ENCODE results near the gene TMEM135. TPM values are rescaled to one million over a fixed set of nuclear protein-coding genes. Genes with fewer than 3 reads are reported as not detected.
"Not testable (repeated sequence)": the region's sequence is repeated elsewhere in the genome, so short reads cannot be mapped to it uniquely, and the experiment has no call there.

TMEM135 gene
- total RNA-seq, 4 donors from 2014 or later: 7.9 to 38.7 (median 18.9) TPM

- no peak for TF ChIP-seq POLR2A (IDR thresholded peaks at IDR 0.05)
- TF ChIP-seq, protein P1, sequence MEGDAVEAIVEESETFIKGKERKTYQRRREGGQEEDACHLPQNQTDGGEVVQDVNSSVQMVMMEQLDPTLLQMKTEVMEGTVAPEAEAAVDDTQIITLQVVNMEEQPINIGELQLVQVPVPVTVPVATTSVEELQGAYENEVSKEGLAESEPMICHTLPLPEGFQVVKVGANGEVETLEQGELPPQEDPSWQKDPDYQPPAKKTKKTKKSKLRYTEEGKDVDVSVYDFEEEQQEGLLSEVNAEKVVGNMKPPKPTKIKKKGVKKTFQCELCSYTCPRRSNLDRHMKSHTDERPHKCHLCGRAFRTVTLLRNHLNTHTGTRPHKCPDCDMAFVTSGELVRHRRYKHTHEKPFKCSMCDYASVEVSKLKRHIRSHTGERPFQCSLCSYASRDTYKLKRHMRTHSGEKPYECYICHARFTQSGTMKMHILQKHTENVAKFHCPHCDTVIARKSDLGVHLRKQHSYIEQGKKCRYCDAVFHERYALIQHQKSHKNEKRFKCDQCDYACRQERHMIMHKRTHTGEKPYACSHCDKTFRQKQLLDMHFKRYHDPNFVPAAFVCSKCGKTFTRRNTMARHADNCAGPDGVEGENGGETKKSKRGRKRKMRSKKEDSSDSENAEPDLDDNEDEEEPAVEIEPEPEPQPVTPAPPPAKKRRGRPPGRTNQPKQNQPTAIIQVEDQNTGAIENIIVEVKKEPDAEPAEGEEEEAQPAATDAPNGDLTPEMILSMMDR (IDR thresholded peaks at IDR 0.05 in 4 of 5, conservative IDR thresholded peaks at IDR 0.05 in 1 of 5): no peak
- no peaks in the 10 kb centered on the region for H3K27me3 ChIP-seq
- in situ Hi-C loops (cut with MboI; ENCODE audit: low sequenced_read_pairs in 4 of 4): no loop called here
- no peaks in the 10 kb centered on the region for H3K36me3 ChIP-seq
- no peak for ATAC-seq
- intact Hi-C loops (cut with DNase I; ENCODE audit: low total_unique reads): no loop called here
- no peak overlapping the region for H3K27ac ChIP-seq
- no peaks in the 10 kb centered on the region for H3K4me1 ChIP-seq
- no peaks in the 10 kb centered on the region for H3K9me3 ChIP-seq
- no peak for DNase-seq
- no peak overlapping the region for H3K4me3 ChIP-seq
Observed at GRCh38 chr11:87101956-87102580, 64.3 kb downstream of the TMEM135 start.

DNA sequence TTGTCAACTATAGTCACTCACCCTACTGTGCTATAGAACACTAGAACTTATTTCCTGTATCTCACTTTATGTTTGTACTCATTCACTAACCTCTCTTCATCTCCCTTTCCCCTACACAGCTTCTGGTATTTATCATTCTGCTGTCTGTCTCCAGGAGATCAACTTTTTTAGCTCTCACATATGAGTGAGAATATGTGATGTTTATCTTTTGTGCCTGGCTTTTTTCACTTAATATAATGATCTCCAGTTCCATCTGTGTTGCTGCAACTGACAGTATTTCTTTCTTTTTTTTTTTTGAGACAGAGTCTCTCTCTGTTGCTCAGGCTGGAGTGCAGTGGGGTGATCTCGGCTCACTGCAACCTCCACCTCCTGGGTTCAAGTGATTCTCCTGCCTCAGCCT lies 68.1 kb downstream of the TMEM135 start:
- H3K4me3 ChIP-seq; H3K9me3 ChIP-seq; H3K27me3 ChIP-seq; DNase-seq; in situ Hi-C loops (cut with MboI; ENCODE audit: low sequenced_read_pairs in 4 of 4); H3K27ac ChIP-seq; H3K4me1 ChIP-seq; H3K36me3 ChIP-seq; ATAC-seq; intact Hi-C loops (cut with DNase I; ENCODE audit: low total_unique reads): not testable (repeated sequence)

DNA sequence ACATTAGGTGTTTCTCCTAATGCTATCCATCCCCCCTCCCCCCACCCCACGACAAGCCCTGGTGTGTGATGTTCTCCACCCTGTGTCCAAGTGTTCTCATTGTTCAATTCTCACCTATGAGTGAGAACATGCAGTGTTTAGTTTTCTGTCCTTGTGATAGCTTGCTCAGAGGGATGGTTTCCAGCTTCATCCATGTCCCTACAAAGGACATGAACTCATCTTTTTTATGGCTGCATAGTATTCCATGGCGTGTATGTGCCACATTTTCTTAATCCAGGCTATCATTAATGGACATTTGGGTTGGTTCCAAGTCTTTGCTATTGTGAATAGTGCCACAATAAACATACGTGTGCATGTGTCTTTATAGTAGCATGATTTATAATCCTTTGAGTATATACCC lies 69.6 kb downstream of the TMEM135 start:
- DNase-seq; in situ Hi-C loops (cut with MboI; ENCODE audit: low sequenced_read_pairs in 4 of 4); H3K4me3 ChIP-seq; ATAC-seq; H3K36me3 ChIP-seq; H3K27me3 ChIP-seq; intact Hi-C loops (cut with DNase I; ENCODE audit: low total_unique reads); H3K27ac ChIP-seq; H3K4me1 ChIP-seq; H3K9me3 ChIP-seq: not testable (repeated sequence)

DNA sequence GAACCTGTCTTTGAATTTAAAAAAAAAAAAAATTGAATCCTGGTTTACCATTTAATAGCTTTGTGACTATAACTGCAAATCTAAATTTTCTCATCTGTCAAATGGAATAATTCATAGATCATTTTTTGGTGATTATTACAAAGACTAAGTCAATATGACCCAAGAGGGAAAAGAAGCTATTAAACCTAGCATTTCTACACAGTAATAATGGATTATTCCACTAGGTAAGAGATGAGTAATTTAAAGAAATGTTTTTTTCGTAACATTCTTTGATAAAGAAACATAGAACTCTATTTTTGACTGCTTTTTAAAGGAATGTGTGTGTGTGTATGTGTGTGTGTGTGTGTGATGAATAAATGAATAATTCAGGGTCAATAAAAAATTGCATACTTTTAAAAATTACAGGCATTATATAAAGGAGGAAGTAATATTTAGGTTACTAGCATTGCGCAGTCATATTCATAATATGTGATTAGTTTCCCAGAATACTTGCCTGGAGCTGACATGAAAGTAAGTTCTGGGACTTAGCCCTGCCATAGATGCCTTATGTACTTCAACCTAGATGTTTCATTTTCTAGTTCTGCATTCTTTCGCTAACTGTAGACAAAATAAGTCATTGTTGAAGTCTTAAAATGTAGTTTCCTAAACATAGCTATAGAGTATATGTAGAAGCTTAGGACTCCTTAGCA lies 72.9 kb downstream of the TMEM135 start:
- H3K4me3 ChIP-seq: no peak overlapping the region
- intact Hi-C loops (cut with DNase I; ENCODE audit: low total_unique reads): no loop called here
- in situ Hi-C loops (cut with MboI; ENCODE audit: low sequenced_read_pairs in 4 of 4): no loop called here

GRCh38 chr11:87114093-87114492 lies 76.4 kb downstream of the TMEM135 start:
- Histone ChIP-seq H3K4me1 (peaks cover 12% of the 10 kb centered on the region in 2 donors), H3K4me3 (no peak overlapping the region), H3K27me3 (no peaks in the 10 kb centered on the region), H3K36me3 (no peaks in the 10 kb centered on the region), H3K9me3 (no peaks in the 10 kb centered on the region), H3K27ac (no peak overlapping the region)
- in situ Hi-C loops (cut with MboI; ENCODE audit: low sequenced_read_pairs in 4 of 4) (no loop called here), intact Hi-C loops (cut with DNase I; ENCODE audit: low total_unique reads) (no loop called here)
- no peak for TF ChIP-seq POLR2A (IDR thresholded peaks at IDR 0.05)
- TF ChIP-seq, protein P1 (IDR thresholded peaks at IDR 0.05 in 4 of 5, conservative IDR thresholded peaks at IDR 0.05 in 1 of 5): no peak
- DNase-seq (no peak), ATAC-seq (no peak)

More for the DNA sequence above, 72.9 kb downstream of the TMEM135 start:
- H3K4me1 ChIP-seq: peaks cover 12% of the 10 kb centered on the region in 2 donors
- H3K27ac ChIP-seq: no peak overlapping the region
- TF ChIP-seq POLR2A (IDR thresholded peaks at IDR 0.05): no peak
- TF ChIP-seq, protein P1 (IDR thresholded peaks at IDR 0.05 in 4 of 5, conservative IDR thresholded peaks at IDR 0.05 in 1 of 5): no peak
- no peaks in the 10 kb centered on the region for H3K9me3 ChIP-seq
- H3K27me3 ChIP-seq: no peaks in the 10 kb centered on the region
- DNase-seq: no peak
- H3K36me3 ChIP-seq: no peaks in the 10 kb centered on the region
- no peak for ATAC-seq

Data from gastrocnemius medialis (tissue), 4 donors.